Mammary epithelial cell (primary cell): ENCODE data around the gene HELZ2.

Experiments used
- EZH2 ChIP-seq: IDR thresholded peaks from 2 replicates; pipeline ENCODE4 v1.6.1; 2012; ENCODE audit warnings: low read length, inconsistent platforms, borderline replicate concordance
- TF ChIP-seq, protein P1 (sequence below), 2 donors: IDR thresholded peaks in 1 of 2; conservative IDR thresholded peaks in 1 of 2; 2 replicates each; pipeline ENCODE4 v1.5.1; 2011 to 2012; ENCODE audit warnings: inconsistent platforms in 2 of 2, low read length in 2 of 2, mild to moderate bottlenecking in 2 of 2, control low read depth in 1 of 2, low read depth in 1 of 2; ENCODE audit not compliant: insufficient read depth in 1 of 2; ENCODE audit errors: extremely low read depth in 1 of 2

- TF ChIP-seq EZH2: no peak
- TF ChIP-seq, protein P1, sequence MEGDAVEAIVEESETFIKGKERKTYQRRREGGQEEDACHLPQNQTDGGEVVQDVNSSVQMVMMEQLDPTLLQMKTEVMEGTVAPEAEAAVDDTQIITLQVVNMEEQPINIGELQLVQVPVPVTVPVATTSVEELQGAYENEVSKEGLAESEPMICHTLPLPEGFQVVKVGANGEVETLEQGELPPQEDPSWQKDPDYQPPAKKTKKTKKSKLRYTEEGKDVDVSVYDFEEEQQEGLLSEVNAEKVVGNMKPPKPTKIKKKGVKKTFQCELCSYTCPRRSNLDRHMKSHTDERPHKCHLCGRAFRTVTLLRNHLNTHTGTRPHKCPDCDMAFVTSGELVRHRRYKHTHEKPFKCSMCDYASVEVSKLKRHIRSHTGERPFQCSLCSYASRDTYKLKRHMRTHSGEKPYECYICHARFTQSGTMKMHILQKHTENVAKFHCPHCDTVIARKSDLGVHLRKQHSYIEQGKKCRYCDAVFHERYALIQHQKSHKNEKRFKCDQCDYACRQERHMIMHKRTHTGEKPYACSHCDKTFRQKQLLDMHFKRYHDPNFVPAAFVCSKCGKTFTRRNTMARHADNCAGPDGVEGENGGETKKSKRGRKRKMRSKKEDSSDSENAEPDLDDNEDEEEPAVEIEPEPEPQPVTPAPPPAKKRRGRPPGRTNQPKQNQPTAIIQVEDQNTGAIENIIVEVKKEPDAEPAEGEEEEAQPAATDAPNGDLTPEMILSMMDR (conservative IDR thresholded peaks at IDR 0.05 in 1 of 2, IDR thresholded peaks at IDR 0.05 in 1 of 2; ENCODE audit: extremely low read depth in 1 of 2, insufficient read depth in 1 of 2, low read depth in 1 of 2, low read length in 2 of 2): no peak
Observed at GRCh38 chr20:63560856-63561609, 13.0 kb downstream of the HELZ2 start.
